CD4-positive, alpha-beta T cell treated with Interleukin-1 beta for 1 hour (primary cell): ENCODE results near the gene NEUROD2.
"Not testable (repeated sequence)": the region's sequence is repeated elsewhere in the genome, so short reads cannot be mapped to it uniquely, and the experiment has no call there.

ENCODE experiments used
- DNase-seq, 2 donors: peaks; one replicate each; pipeline ENCODE4 v3.0.0-alpha.2; 2020 to 2022

Gene NEUROD2

GRCh38 chr17:39601758-39602532 lies 5.8 kb downstream of the NEUROD2 start:
- DNase-seq, result no peak

DNA sequence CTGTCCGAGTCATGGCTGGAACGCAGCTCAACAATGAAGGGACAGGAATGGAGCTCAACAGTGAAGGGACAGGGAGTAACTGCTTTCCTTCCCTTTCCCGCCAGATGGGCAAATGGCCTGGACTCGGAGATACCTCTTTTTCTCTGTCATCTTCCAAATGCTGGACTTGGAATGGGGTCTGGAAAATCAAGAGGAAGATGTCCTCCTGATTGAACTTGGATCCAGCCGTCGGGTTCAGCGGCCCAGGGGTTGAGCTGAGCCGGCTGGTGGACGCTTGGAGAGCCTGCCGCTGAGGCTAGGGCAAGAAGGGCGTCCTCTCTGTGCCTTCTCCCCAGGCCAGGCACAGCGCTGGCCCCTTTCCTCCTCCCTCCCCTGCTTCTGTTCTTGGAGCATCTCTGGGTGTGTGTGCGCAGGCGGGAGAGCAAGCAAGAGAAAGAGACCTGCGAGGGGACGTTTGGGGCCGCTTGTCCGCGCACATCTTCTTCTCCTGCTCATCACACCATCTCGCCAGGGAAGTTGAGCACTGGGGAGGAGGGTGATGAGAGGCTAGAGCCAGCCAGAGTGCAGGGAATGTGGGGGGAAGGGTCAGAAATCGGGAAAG lies 6.6 kb downstream of the NEUROD2 start:
- DNase-seq, result no peak

DNA sequence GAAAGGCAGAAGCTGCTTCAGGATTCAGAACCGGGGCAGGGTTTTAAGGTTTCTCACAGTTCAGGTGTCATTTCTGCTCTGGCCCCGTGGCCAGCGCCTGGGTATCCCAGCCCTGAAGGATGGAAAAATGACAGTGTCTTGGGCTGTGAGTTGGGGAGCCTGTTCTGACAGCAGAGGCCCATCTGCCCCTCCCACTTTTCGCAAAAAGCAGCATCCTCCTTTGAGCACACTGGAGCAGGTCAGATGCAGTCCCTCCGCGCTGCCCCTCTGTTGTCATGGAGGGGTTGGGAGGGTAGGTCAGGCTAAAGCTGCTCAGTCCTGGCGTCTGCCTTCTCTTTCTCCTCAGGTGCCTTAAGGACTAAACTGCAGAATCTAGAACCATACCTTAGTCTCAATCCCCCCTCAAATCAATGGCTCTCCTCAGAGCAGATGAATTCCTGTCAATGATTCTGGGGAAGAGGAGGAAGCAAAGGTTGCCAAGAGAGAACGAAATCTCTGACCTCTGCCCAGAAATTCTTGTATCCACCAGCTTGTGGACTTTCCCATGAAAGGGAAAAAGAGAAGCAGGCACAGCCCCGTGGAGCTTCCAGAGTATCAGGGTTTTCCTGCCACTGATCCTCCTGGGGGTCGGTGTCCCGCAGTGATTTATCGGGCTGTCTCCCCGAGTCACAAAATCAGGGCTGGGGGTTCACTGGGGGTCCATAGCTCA lies 7.3 kb downstream of the NEUROD2 start:
- DNase-seq, result no peak

DNA sequence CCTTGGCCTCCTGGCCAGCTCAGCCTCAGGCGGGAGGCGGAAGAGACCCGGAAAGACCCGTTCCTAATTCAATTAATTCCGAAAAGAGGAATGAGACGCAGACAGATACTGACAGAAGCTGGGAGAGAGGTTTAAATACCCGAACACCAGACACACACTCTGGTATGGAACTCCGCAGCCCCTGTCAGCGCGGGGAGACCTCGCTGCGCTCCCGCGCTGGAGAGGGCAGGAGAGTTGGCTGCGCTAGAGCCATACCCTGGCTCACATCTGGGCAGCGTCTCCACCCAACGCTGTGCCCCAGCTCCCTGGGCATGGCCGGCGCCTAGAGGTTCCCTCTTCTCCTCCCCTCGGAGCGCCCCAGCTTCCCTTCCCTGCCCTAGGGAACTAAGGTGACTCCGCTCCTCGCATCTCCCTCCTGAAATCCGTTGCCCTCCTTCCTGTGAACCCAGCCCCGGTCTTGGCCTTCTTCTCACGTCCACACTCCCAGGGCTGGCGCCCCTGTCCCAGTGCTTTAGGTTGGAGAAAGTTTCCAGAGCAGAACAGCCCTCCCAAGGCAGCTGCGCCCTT lies 8.0 kb downstream of the NEUROD2 start:
- DNase-seq, result no peak

DNA sequence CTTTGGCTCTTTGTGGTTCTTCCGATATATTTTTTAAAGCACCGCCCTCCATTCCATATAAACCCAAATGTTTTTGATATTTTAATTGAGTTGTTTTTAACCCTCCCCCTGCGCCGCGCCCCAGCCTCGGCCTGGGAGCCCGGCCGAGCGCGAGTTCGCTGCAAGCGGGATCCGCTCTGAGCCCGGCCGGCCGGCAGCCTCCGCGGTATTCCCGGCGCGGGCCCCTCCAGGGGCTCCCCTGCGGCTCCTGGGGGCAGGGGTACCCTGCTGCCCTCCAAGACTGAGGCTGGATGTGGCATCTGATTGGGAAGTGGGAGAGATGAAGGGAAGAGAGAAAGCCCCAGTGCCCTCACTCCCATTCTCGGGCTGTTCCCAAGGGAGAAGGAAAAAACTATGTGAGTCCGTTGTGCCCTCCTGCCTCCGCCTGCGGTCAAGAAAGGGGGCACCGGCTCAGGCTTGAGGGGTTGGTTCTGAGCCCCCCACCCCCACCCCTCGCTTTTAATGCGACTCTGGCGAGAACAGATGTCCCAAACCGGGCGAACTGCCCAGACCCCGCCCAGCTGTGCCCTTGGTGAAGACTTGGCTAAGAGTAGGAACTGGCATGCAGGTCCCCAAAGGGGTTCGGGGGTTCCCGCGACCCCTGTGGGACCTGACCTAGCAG lies 8.6 kb downstream of the NEUROD2 start:
- DNase-seq, result no peak

GRCh38 chr17:39598630-39599003 lies 9.1 kb downstream of the NEUROD2 start:
- no peak for DNase-seq

DNA sequence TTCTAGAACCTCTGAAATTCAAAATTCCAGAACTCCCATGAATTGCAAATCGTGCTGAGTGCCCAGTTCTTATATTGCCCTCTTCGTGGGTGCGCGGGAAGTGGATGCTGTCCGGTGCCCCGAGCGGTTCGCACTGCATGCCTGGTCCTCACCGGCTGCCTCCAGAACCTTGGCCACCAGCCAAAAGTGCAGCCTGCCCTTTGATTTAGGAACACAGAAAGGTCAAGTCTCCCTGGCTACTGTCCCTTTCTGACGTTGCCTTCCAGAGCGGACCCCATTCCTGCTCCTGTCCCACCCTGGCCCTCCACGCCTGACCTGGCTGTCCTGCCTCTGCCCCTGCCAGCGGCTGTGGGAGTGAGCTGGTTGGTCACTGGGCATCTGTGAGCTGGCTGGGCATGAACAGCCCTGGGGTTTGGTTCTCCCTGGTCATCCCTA lies 9.7 kb downstream of the NEUROD2 start:
- no peak for DNase-seq

- DNase-seq, result no peak
Measured at GRCh38 chr17:39597372-39598046, 10.2 kb downstream of the NEUROD2 start.

- DNase-seq, result no peak
Measured at GRCh38 chr17:39596543-39597267, 11.0 kb downstream of the NEUROD2 start.

- no peak for DNase-seq
Measured at GRCh38 chr17:39595928-39596510, 11.7 kb downstream of the NEUROD2 start.

- DNase-seq, result no peak
Measured at GRCh38 chr17:39595294-39595693, 12.4 kb downstream of the NEUROD2 start.

DNA sequence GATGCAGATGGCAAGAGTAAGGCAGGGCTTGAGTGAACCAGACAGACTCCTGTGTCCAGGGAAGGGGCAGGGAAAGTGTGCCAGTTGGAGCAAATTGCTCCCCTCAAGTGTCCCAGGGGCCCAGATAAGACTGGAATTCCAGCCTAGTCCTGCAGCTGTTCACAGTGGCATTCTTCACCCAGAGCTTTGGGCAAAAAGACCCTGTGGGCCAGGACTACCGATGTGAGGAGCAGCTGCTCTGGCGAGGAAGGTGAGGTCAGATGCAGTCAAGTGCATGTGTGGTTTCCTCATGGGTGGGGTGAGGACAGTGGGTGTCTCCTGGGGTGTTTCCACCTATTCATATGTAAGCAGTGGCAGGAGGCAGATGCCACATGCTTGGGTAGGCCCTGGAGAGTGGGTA lies 14.3 kb downstream of the NEUROD2 start:
- DNase-seq, result no peak

- DNase-seq, result peak in 1 of 2 donors; percentile 32
Measured at GRCh38 chr17:39591958-39592954, 15.5 kb downstream of the NEUROD2 start.

- not testable (repeated sequence) for DNase-seq
Measured at GRCh38 chr17:39590180-39590579, 17.5 kb downstream of the NEUROD2 start.

DNA sequence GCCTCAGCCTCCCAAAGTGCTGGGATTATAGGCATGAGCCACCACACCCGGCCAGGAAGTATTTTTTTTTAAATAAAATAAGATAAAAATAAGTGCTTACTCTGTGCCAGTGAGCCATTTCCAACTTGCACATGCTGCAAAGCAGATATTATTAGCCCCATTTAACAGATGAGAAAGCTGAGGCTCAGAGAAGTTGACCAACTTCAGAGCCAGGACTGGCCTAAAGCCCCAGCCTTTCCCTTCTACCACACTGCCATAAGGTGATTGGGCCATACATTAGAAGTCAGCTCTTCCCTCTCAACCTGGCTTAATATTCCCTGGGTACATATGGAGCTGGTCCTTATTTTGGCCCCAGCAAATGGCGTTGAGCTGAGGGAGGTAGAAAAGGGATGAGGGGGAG lies 25.1 kb downstream of the NEUROD2 start:
- DNase-seq, result no peak

GRCh38 chr17:39581759-39582085 lies 26.0 kb downstream of the NEUROD2 start:
- DNase-seq, result no peak

GRCh38 chr17:39581071-39581758 lies 26.5 kb downstream of the NEUROD2 start:
- no peak for DNase-seq

GRCh38 chr17:39580082-39580468 lies 27.6 kb downstream of the NEUROD2 start:
- no peak for DNase-seq

DNA sequence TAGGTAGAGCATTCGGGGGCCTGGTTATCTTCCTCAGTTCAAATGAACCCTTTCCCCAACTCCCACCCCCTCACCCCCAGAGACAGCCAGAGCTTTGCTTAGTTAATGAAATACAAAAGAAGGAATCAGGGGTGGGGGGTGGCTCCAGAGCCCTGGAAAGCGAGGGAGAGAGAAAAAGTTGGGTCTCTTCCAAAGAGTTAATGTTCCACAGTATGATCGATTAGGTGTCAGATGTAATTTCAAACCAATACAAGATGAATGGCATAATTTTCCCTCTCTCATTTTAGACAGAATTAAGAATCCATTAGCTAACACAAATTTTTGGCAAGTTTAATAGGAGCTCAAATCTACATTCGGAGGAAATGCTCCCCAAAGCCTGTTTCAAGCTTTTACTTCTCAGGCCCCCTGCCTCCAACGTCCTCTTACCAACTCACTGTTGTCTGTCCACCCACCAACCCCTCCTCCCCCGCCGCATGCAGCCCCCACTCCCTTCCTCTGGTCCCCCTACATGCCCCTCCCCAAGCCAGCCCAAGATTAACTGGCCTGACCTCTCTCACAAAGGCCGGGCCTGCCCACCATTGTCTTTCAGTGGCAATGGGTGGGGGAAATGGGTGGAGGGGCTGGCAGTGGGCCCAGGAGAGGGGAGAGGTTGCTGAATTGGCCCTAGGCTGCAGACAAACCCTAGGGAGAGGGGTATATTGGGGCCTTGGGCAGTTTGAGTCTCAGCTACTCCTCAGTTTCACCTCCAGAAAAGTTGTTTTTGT lies 28.2 kb downstream of the NEUROD2 start:
- no peak for DNase-seq
